GM23248 (cell line): ENCODE measurements around the gene GHRH. TPM values are rescaled to one million over a fixed set of nuclear protein-coding genes. Genes with fewer than 3 reads are reported as not detected.
A peak's percentile ranks its signal among the peaks of the same experiment; 100 is the strongest.

Experiments used
- DNase-seq: peaks from one replicate; pipeline ENCODE4 v3.0.0-alpha.2; 2015
- H2AFZ ChIP-seq: fragments of 200-600 bp; sonication (generic); 2 replicates; pipeline ENCODE4 v1.6.1; 2016; ENCODE audit warnings: antibody characterized with exemption
- H3F3A ChIP-seq: fragments of 200-600 bp; sonication (generic); 2 replicates; pipeline ENCODE4 v1.6.1; 2016; ENCODE audit warnings: mild to moderate bottlenecking, antibody characterized with exemption, mixed run types; ENCODE audit not compliant: insufficient read depth
- H3K27ac ChIP-seq: fragments of 200-600 bp; sonication (generic); 2 replicates; pipeline ENCODE4 v1.5.1; 2016; ENCODE audit warnings: mild to moderate bottlenecking
- H3K27me3 ChIP-seq: fragments of 200-600 bp; sonication (generic); replicated peaks from 2 replicates; pipeline ENCODE4 v1.6.1; 2016; ENCODE audit warnings: mild to moderate bottlenecking; ENCODE audit not compliant: insufficient read depth
- H3K36me3 ChIP-seq: fragments of 200-600 bp; sonication (generic); 2 replicates; pipeline ENCODE4 v1.6.1; 2016; ENCODE audit warnings: low read depth, mild to moderate bottlenecking
- H3K4me1 ChIP-seq: fragments of 200-600 bp; sonication (generic); 2 replicates; pipeline ENCODE4 v1.6.1; 2016; ENCODE audit warnings: mild to moderate bottlenecking; ENCODE audit not compliant: insufficient read depth
- H3K4me2 ChIP-seq: fragments of 200-600 bp; sonication (generic); one replicate; pipeline ENCODE4 v1.6.1; 2016; ENCODE audit warnings: mild to moderate bottlenecking; ENCODE audit not compliant: unreplicated experiment
- H3K4me3 ChIP-seq: fragments of 200-600 bp; sonication (generic); 2 replicates; pipeline ENCODE4 v1.5.1; 2016; ENCODE audit warnings: mild to moderate bottlenecking
- H3K79me2 ChIP-seq: fragments of 200-600 bp; sonication (generic); 2 replicates; pipeline ENCODE4 v1.6.1; 2016; ENCODE audit warnings: mild to moderate bottlenecking; ENCODE audit not compliant: insufficient read depth
- H3K9ac ChIP-seq: fragments of 200-600 bp; sonication (generic); 2 replicates; pipeline ENCODE4 v1.6.1; 2016; ENCODE audit warnings: mild to moderate bottlenecking
- H3K9me2 ChIP-seq: fragments of 200-600 bp; sonication (generic); 2 replicates; pipeline ENCODE4 v1.6.1; 2016; ENCODE audit warnings: mixed run types, mild to moderate bottlenecking, moderate library complexity; ENCODE audit not compliant: insufficient read depth
- H3K9me3 ChIP-seq: fragments of 200-600 bp; sonication (generic); one replicate; pipeline ENCODE4 v1.6.1; 2017; ENCODE audit warnings: low read depth
- H4K20me1 ChIP-seq: fragments of 200-600 bp; sonication (generic); 2 replicates; pipeline ENCODE4 v1.6.0; 2016; ENCODE audit not compliant: insufficient read depth
- EZH2 ChIP-seq: fragments of 200-600 bp; sonication (generic); IDR thresholded peaks from 2 replicates; pipeline ENCODE4 v1.6.1; 2018; ENCODE audit warnings: antibody characterized with exemption, mild to moderate bottlenecking; ENCODE audit not compliant: insufficient read depth, poor library complexity, severe bottlenecking
- EZH2phosphoT487 ChIP-seq: fragments of 200-600 bp; sonication (generic); IDR thresholded peaks from 2 replicates; pipeline ENCODE4 v1.6.1; 2018; ENCODE audit warnings: antibody characterized with exemption, moderate library complexity, mild to moderate bottlenecking, low read depth; ENCODE audit not compliant: insufficient read depth
- WGBS, 2 experiments: methylation state at CpG; one replicate each; pipeline ENCODE4 v1.1.6; 2015 to 2017; ENCODE audit warnings: low lambda C conversion rate in 2 of 2, low coverage in 1 of 2; ENCODE audit errors: missing lambda C conversion rate in 2 of 2; 5-methylcytosine and 5-hydroxymethylcytosine counted together
- in situ Hi-C: fragments of 300-500 bp; cut with MboI; formaldehyde crosslinking; loops from 2 replicates; pipeline ENCODE4 v1.15.0; 2020
- polyA plus RNA-seq: library from polyadenylated mRNA; unstranded; fragments of >200 nt; fragmentation: Nextera tagmentation; extraction: Ambion mirVana; gene quantifications from 2 replicates; pipeline ENCODE4 v1.2.1, GENCODE V29; 2016
- total RNA-seq: library from RNA; depleted of rRNA; stranded (reverse); fragments of >200 nt; shearing (Covaris generic); gene quantifications from 2 replicates; pipeline ENCODE4 v1.2.3, GENCODE V29; 2014

Gene GHRH
- total and polyA plus RNA-seq, 2 experiments from 2014 or later = not detected

DNA sequence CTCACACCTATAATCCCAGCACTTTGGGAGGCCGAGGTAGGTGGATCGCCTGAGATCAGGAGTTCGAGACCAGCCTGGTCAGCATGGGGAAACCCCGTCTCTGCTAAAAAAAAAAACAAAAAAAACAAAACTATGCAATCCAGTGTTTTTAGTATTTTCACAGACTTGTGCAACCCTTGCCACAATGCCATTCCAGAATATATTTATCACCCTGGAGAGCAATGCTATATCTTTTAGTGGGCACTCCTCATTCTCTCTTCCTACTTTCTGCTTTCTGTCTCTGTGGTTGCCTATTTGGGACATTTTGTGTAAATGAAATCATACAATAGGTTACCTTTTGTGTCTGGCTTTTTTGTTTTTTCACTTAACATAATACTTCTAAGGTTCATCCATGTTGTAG is 43.2 kb downstream of the GHRH start:
- Histone ChIP-seq H3K36me3 (peaks cover 29% of the 10 kb centered on the region), H3K27me3 (no peaks in the 10 kb centered on the region), H3K4me3 (no peak overlapping the region), H3F3A (peaks cover 32% of the 10 kb centered on the region), H3K4me2 (no peak overlapping the region), H3K9me3 (no peaks in the 10 kb centered on the region), H3K9me2 (no peaks in the 10 kb centered on the region), H3K4me1 (peaks cover 15% of the 10 kb centered on the region), H3K27ac (no peak overlapping the region), H2AFZ (no peak overlapping the region), H3K9ac (no peak overlapping the region), H3K79me2 (peaks cover 38% of the 10 kb centered on the region), H4K20me1 (no peaks in the 10 kb centered on the region)
- peak; percentile 25 for DNase-seq
- TF ChIP-seq EZH2phosphoT487 (no peak), EZH2 (no peak)
- WGBS, 2 experiments = 81 to 98% methylated on average over 4 of the region's 4 CpGs
- in situ Hi-C loops = no loop called here

- WGBS, 2 experiments = 77 to 85% methylated on average over 6 of the region's 6 CpGs
- Histone ChIP-seq H3K4me2 (no peak overlapping the region), H3K9ac (no peak overlapping the region), H3K27ac (no peak overlapping the region), H3K9me3 (no peaks in the 10 kb centered on the region), H3F3A (peaks cover 10% of the 10 kb centered on the region), H3K4me3 (no peak overlapping the region), H3K27me3 (no peaks in the 10 kb centered on the region), H2AFZ (no peak overlapping the region), H3K79me2 (peaks cover 6% of the 10 kb centered on the region), H3K9me2 (no peaks in the 10 kb centered on the region), H3K36me3 (peaks cover 36% of the 10 kb centered on the region), H3K4me1 (0 out of 2 replicates have a peak, but pooled peaks cover 4% of the 10 kb centered on the region), H4K20me1 (no peaks in the 10 kb centered on the region)
- no peak for TF ChIP-seq EZH2
- no peak for TF ChIP-seq EZH2phosphoT487
- no peak for DNase-seq
- in situ Hi-C loops = no loop called here
Observed at GRCh38 chr20:37209661-37210314, 51.8 kb downstream of the GHRH start.

DNA sequence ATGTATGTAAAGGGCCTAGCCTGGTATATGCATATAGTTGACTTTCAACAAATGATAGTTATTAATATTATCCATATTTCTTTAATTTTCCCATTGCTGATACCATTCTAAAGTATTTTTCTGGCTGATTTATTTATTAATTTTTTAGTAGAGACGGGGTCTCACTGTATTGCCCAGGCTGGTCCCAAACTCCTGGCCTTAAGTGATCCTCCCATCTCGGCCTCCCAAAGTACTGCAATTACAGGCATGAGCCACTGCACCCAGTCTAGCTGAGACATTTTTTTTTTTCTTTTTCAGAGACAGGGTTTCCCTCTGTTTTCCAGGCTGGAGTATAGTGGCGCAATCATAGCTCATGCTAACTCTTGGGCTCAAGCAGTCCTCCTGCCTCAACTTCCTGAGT is 52.4 kb downstream of the GHRH start:
- Histone ChIP-seq H3K4me3 (no peak overlapping the region), H3K9me2 (no peaks in the 10 kb centered on the region), H3K27ac (no peak overlapping the region), H4K20me1 (no peaks in the 10 kb centered on the region), H3K9ac (no peak overlapping the region), H3K4me1 (0 out of 2 replicates have a peak, but pooled peaks cover 4% of the 10 kb centered on the region), H3K27me3 (no peaks in the 10 kb centered on the region), H3K9me3 (no peaks in the 10 kb centered on the region), H3F3A (peaks cover 6% of the 10 kb centered on the region), H3K4me2 (no peak overlapping the region), H3K36me3 (peaks cover 36% of the 10 kb centered on the region), H3K79me2 (peaks cover 9% of the 10 kb centered on the region), H2AFZ (no peak overlapping the region)
- DNase-seq = no peak
- in situ Hi-C loops = no loop called here
- 96% methylated on average over 3 of the region's 3 CpGs for WGBS, 2 experiments
- TF ChIP-seq EZH2 = no peak
- no peak for TF ChIP-seq EZH2phosphoT487

- H3K4me1 ChIP-seq = peaks cover 7% of the 10 kb centered on the region
- H3F3A ChIP-seq = no peaks in the 10 kb centered on the region
- peaks cover 26% of the 10 kb centered on the region for H3K36me3 ChIP-seq
- H3K27ac ChIP-seq = no peak overlapping the region
- no peaks in the 10 kb centered on the region for H3K9me2 ChIP-seq
- H3K9me3 ChIP-seq = no peaks in the 10 kb centered on the region
- no peak overlapping the region for H3K4me3 ChIP-seq
- 97% methylated on average over 11 of the region's 11 CpGs for WGBS, 2 experiments
- H3K9ac ChIP-seq = no peak overlapping the region
- in situ Hi-C loops = no loop called here
- no peaks in the 10 kb centered on the region for H4K20me1 ChIP-seq
- DNase-seq = no peak
- no peak overlapping the region for H2AFZ ChIP-seq
- H3K4me2 ChIP-seq = no peak overlapping the region
- no peak for TF ChIP-seq EZH2phosphoT487
- TF ChIP-seq EZH2 = no peak
- no peaks in the 10 kb centered on the region for H3K27me3 ChIP-seq
- H3K79me2 ChIP-seq = peaks cover 20% of the 10 kb centered on the region
Observed at GRCh38 chr20:37207171-37207570, 54.4 kb downstream of the GHRH start.
